ENCODE data around the gene ALOX5AP.

The ALOX5AP gene

GRCh38 chr13:30725326-30726085, 9.8 kb upstream of the ALOX5AP start:
- H3K9me3 Mint-ChIP-seq, result no peaks in the 10 kb centered on the region
- H3K4me1 Mint-ChIP-seq (ENCODE audit: low read depth), result peaks cover 15% of the 10 kb centered on the region
- H3K27me3 Mint-ChIP-seq, result peaks cover 5% of the 10 kb centered on the region
- H3K36me3 Mint-ChIP-seq (ENCODE audit: low read depth), result no peaks in the 10 kb centered on the region
- no peak overlapping the region for H3K27ac Mint-ChIP-seq
- H3K4me3 Mint-ChIP-seq, result no peak overlapping the region

GRCh38 chr13:30726192-30726591, 9.2 kb upstream of the ALOX5AP start:
- Mint-ChIP-seq H3K27me3 (peaks cover 5% of the 10 kb centered on the region), H3K4me3 (no peak overlapping the region), H3K4me1 (ENCODE audit: low read depth) (peaks cover 8% of the 10 kb centered on the region), H3K27ac (no peak overlapping the region), H3K36me3 (ENCODE audit: low read depth) (no peaks in the 10 kb centered on the region), H3K9me3 (no peaks in the 10 kb centered on the region)

DNA sequence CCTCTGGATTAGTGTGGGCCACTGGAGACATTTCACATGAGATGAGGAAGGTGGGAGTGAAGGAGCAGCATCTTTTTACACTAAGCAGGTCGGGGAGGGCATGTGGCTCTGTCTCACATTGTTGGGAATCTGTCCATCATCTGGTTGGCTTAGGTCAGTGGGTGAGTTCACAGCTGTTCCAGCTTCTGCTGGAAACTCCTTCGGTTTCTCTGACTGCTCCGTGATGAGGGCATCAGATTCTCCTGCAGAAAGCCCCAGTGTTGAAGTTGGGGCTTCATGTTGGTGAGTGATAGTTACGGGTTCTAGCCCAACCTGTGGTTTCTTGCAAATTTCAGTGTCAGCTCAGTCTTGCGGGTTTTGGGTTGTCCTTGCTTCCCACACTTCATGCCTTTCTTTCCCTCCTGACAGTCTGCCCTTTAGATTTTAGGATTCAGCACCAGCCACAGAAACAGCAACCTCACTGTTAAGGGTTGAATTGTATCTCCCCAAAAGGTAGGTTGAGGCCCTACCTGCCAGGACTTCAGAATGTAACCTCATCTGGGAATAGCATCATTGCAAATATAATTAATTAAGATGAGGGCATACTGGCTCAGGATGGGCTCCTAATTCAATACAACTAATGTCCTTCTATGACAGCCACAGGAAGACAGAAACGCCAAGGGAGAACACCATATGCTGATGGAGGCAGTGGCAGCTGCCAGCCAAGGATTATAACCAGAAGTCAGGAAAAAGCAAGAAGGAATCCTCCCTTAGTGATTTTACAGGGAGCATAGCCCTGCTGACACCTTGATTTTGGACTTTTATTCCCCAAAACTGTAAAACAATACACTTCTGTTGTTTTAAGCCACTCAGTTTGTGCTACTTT, 7.6 kb upstream of the ALOX5AP start:
- H3K4me3 Mint-ChIP-seq, result no peak overlapping the region
- H3K36me3 Mint-ChIP-seq (ENCODE audit: low read depth), result no peaks in the 10 kb centered on the region
- H3K27me3 Mint-ChIP-seq, result no peaks in the 10 kb centered on the region
- H3K4me1 Mint-ChIP-seq (ENCODE audit: low read depth), result no peaks in the 10 kb centered on the region
- H3K27ac Mint-ChIP-seq, result no peak overlapping the region
- H3K9me3 Mint-ChIP-seq, result no peaks in the 10 kb centered on the region

DNA sequence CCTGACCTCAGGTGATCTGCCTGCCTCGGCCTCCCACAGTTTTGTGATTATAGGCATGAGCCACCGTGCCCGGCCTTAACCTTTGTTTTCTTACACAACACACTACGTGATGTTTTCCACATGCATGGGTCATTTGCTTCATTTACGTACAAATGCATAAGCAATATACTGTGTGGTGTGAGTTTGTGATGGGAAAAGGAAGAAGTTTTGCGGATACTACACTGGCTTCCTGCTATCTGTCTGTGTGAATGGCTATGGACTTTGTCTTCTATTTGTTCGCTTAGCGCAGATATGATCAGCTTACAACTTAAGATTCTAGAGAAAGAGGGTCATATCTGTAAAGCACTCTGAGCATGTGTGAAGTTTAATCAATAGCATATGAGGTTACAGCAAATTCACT, 5.5 kb upstream of the ALOX5AP start:
- Mint-ChIP-seq H3K27ac (no peak overlapping the region), H3K9me3 (no peaks in the 10 kb centered on the region), H3K4me3 (no peak overlapping the region), H3K36me3 (ENCODE audit: low read depth) (no peaks in the 10 kb centered on the region), H3K4me1 (ENCODE audit: low read depth) (peaks cover 8% of the 10 kb centered on the region), H3K27me3 (no peaks in the 10 kb centered on the region)

DNA sequence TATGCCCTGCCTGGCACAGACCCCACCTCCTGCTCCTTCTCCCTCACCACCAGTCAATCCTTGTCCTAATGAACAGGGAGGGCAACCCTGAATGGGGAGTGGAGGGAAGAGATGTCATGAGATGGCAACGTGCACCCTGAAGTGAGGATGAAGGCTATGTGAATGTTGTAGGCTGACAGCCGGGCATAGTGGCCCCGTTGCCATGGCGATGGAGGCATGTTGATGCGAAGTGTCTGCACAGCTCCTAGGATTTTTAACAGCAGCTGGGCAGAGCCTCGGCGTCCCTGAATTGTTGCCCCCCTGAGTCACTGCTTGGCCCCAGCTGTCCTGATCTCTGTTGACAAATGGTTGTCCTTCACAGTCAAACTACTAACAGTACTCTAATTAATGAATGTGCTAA, 4.8 kb upstream of the ALOX5AP start:
- H3K4me3 Mint-ChIP-seq, result no peak overlapping the region
- H3K27ac Mint-ChIP-seq, result no peak overlapping the region
- peaks cover 15% of the 10 kb centered on the region for H3K4me1 Mint-ChIP-seq (ENCODE audit: low read depth)
- H3K27me3 Mint-ChIP-seq, result no peaks in the 10 kb centered on the region
- no peaks in the 10 kb centered on the region for H3K36me3 Mint-ChIP-seq (ENCODE audit: low read depth)
- H3K9me3 Mint-ChIP-seq, result no peaks in the 10 kb centered on the region

DNA sequence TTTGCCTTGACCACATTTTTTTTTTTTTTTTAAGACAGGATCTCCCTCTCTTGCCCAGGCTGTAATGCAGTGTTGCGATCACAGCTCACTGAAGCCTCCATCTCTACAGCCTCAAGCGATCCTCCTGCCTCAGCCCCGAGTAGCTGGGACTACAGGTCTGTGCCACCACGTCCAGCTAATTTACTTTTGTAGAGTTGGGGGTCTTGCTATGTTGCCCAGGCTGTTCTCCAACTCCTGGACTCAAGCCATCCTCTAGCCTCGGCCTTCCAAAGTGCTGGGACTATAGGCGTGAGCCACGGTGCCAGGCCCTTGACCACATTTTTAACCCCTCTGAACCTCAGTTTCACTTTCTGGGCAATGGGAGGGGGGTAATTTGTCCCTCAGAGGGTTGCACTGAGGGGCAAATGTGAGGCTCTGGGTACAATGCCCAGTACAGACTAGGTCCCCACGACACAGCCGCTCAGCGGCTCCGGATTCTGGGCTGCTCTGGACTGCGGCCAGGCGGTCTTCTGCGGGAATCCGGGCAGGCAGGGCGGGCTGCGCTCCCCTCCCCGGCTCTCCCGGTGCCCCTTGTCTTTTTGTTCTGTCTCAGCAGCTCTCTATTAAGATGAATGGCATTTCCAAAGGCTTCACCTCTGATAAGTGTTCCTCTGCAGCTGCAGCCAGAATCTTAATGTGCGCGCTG, 3.8 kb upstream of the ALOX5AP start:
- no peaks in the 10 kb centered on the region for H3K9me3 Mint-ChIP-seq
- H3K4me1 Mint-ChIP-seq (ENCODE audit: low read depth), result peaks cover 25% of the 10 kb centered on the region
- no peaks in the 10 kb centered on the region for H3K27me3 Mint-ChIP-seq
- no peak overlapping the region for H3K27ac Mint-ChIP-seq
- no peak overlapping the region for H3K4me3 Mint-ChIP-seq
- H3K36me3 Mint-ChIP-seq (ENCODE audit: low read depth), result no peaks in the 10 kb centered on the region

DNA sequence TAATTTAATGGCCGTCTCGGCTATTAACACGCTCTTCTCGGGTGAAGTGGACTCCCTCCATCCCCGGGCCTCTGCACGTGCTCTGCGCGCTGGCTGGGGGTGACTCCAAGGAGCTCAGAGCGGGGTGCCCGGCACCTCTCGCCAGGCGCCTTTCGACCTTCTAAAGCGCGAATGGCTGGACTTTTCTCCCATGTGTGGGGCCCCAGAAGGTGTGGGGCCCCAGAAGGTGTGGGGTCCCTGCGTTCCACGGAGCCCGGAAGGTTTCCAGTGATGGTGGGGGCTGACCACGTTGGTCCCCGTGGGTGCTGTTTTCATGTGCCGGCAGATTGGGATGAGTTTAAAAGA, 3.3 kb upstream of the ALOX5AP start:
- Mint-ChIP-seq H3K4me3 (no peak overlapping the region), H3K4me1 (ENCODE audit: low read depth) (peaks cover 30% of the 10 kb centered on the region), H3K27ac (no peak overlapping the region), H3K9me3 (no peaks in the 10 kb centered on the region), H3K27me3 (no peaks in the 10 kb centered on the region), H3K36me3 (ENCODE audit: low read depth) (no peaks in the 10 kb centered on the region)

- Mint-ChIP-seq H3K4me1 (ENCODE audit: low read depth) (peaks cover 54% of the 10 kb centered on the region), H3K27ac (peak overlapping the region; percentile 90), H3K27me3 (no peaks in the 10 kb centered on the region), H3K4me3 (peak overlapping the region; percentile 89), H3K9me3 (no peaks in the 10 kb centered on the region), H3K36me3 (ENCODE audit: low read depth) (no peaks in the 10 kb centered on the region)
Observed at GRCh38 chr13:30734439-30734838, 904 bp upstream of the ALOX5AP start.

DNA sequence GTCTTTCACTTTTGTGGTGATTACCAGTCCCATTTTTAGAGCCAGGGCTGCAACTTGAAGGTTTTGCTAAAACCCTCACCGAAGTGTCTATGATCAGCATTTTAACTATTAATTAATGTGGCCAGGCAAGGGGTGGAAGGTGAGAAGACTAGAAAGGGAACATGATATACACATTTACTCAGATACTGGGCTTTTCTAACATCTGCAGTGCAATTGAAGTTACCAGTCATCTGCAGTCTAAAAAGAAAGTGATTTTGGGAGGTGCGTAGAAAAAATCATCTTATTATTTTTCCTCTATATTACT, 481 bp downstream of the ALOX5AP start:
- Mint-ChIP-seq H3K9me3 (no peaks in the 10 kb centered on the region), H3K27ac (peak overlapping the region; percentile 90), H3K36me3 (ENCODE audit: low read depth) (no peaks in the 10 kb centered on the region), H3K4me1 (ENCODE audit: low read depth) (peaks cover 68% of the 10 kb centered on the region), H3K4me3 (peak overlapping the region; percentile 89), H3K27me3 (no peaks in the 10 kb centered on the region)

- Mint-ChIP-seq H3K27ac (peak overlapping the region; percentile 88), H3K4me3 (peak overlapping the region; percentile 89), H3K36me3 (ENCODE audit: low read depth) (no peaks in the 10 kb centered on the region), H3K27me3 (no peaks in the 10 kb centered on the region), H3K4me1 (ENCODE audit: low read depth) (peaks cover 70% of the 10 kb centered on the region), H3K9me3 (no peaks in the 10 kb centered on the region)
Observed at GRCh38 chr13:30736461-30737320, 1.3 kb downstream of the ALOX5AP start.

- H3K27me3 Mint-ChIP-seq, result no peaks in the 10 kb centered on the region
- H3K4me3 Mint-ChIP-seq, result peak overlapping the region; percentile 89
- no peaks in the 10 kb centered on the region for H3K36me3 Mint-ChIP-seq (ENCODE audit: low read depth)
- peak overlapping the region; percentile 88 for H3K27ac Mint-ChIP-seq
- no peaks in the 10 kb centered on the region for H3K9me3 Mint-ChIP-seq
- H3K4me1 Mint-ChIP-seq (ENCODE audit: low read depth), result peaks cover 78% of the 10 kb centered on the region
Observed at GRCh38 chr13:30737511-30738337, 2.4 kb downstream of the ALOX5AP start.

- H3K4me3 Mint-ChIP-seq, result no peak overlapping the region
- no peaks in the 10 kb centered on the region for H3K27me3 Mint-ChIP-seq
- peaks cover 87% of the 10 kb centered on the region for H3K4me1 Mint-ChIP-seq (ENCODE audit: low read depth)
- no peak overlapping the region for H3K27ac Mint-ChIP-seq
- no peaks in the 10 kb centered on the region for H3K36me3 Mint-ChIP-seq (ENCODE audit: low read depth)
- no peaks in the 10 kb centered on the region for H3K9me3 Mint-ChIP-seq
Observed at GRCh38 chr13:30738526-30739236, 3.3 kb downstream of the ALOX5AP start.

DNA sequence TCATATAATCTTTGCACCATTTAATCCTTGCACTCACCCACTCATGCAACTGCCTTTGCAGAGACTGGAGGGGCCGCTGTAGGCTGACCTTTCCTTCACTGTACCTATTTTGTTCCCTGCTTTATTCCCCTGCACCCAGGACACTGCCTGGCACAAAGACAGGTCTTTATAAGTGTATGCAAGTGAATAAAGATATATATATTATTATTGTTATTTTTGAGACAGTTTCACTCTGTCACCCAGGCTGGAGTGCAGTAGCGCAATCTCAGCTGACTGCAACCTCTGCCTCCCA, 3.8 kb downstream of the ALOX5AP start:
- Mint-ChIP-seq H3K4me1 (ENCODE audit: low read depth) (peaks cover 91% of the 10 kb centered on the region), H3K36me3 (ENCODE audit: low read depth) (no peaks in the 10 kb centered on the region), H3K9me3 (no peaks in the 10 kb centered on the region), H3K4me3 (no peak overlapping the region), H3K27me3 (no peaks in the 10 kb centered on the region), H3K27ac (peak overlapping the region; percentile 91)
